SK-N-SH treated with all-trans-retinoic acid at 6 μM for 48 hours (cell line): Measurements from ENCODE around the gene COL3A1.

Source experiments
- ATAC-seq: fragments of 200-7000 bp; cut with Tn5 transposase; 3 replicates; pipeline ENCODE4 v1.9.1; 2020; ENCODE audit warnings: mild to moderate bottlenecking, moderate library complexity
- CSDC2 ChIP-seq: fragments of 250-450 bp; sonication (Bioruptor Pico); IDR thresholded peaks from 2 replicates; pipeline ENCODE4 v1.5.0; 2020; ENCODE audit warnings: mild to moderate bottlenecking, moderate library complexity
- ESRRG ChIP-seq: fragments of 250-450 bp; sonication (Bioruptor Pico); IDR thresholded peaks from 2 replicates; pipeline ENCODE4 v1.6.1; 2021; ENCODE audit warnings: mild to moderate bottlenecking
- GLIS3 ChIP-seq: fragments of 250-450 bp; sonication (Bioruptor Pico); IDR thresholded peaks from 2 replicates; pipeline ENCODE4 v1.5.0; 2020; ENCODE audit warnings: mild to moderate bottlenecking, moderate library complexity
- ISL1 ChIP-seq: fragments of 250-450 bp; sonication (Bioruptor Pico); IDR thresholded peaks from 2 replicates; pipeline ENCODE4 v2.1.2; 2022; ENCODE audit warnings: mild to moderate bottlenecking, moderate library complexity
- OSR1 ChIP-seq: fragments of 250-450 bp; sonication (Bioruptor Pico); IDR thresholded peaks from 2 replicates; pipeline ENCODE4 v1.8.0; 2022; ENCODE audit warnings: moderate library complexity, mild to moderate bottlenecking, inconsistent platforms
- RARB ChIP-seq: fragments of 250-450 bp; sonication (Bioruptor Pico); IDR thresholded peaks from 2 replicates; pipeline ENCODE4 v1.8.0; 2021; ENCODE audit warnings: mild to moderate bottlenecking, moderate library complexity
- SNAI2 ChIP-seq: fragments of 250-450 bp; sonication (Bioruptor Pico); IDR thresholded peaks from 2 replicates; pipeline ENCODE4 v1.5.0; 2020; ENCODE audit warnings: mild to moderate bottlenecking, moderate library complexity
- TCF4 ChIP-seq: fragments of 250-450 bp; sonication (Bioruptor Pico); IDR thresholded peaks from 2 replicates; pipeline ENCODE4 v1.8.0; 2021; ENCODE audit warnings: mild to moderate bottlenecking, moderate library complexity, borderline replicate concordance
- TOX ChIP-seq: fragments of 250-450 bp; sonication (Bioruptor Pico); IDR thresholded peaks from 2 replicates; pipeline ENCODE4 v1.8.0; 2021; ENCODE audit warnings: mild to moderate bottlenecking, moderate library complexity, borderline replicate concordance
- ZC3H10 ChIP-seq: fragments of 250-450 bp; sonication (Bioruptor Pico); IDR thresholded peaks from 2 replicates; pipeline ENCODE4 v1.5.1; 2021; ENCODE audit warnings: mild to moderate bottlenecking, moderate library complexity
- ZFP3 ChIP-seq: fragments of 250-450 bp; sonication (Bioruptor Pico); IDR thresholded peaks from 2 replicates; pipeline ENCODE4 v1.5.0; 2020; ENCODE audit warnings: mild to moderate bottlenecking, moderate library complexity
- ZFP30 ChIP-seq: fragments of 450-650 bp; formaldehyde crosslinking; IDR thresholded peaks from 2 replicates; pipeline ENCODE4 v1.5.0; 2022; ENCODE audit warnings: mild to moderate bottlenecking, moderate library complexity
- ZNF565 ChIP-seq: fragments of 450-650 bp; formaldehyde crosslinking; conservative IDR thresholded peaks from 2 replicates; pipeline ENCODE4 v1.5.0; 2020; ENCODE audit warnings: low read depth, mild to moderate bottlenecking, moderate library complexity
- ZNF70 ChIP-seq: fragments of 450-650 bp; formaldehyde crosslinking; IDR thresholded peaks from 2 replicates; pipeline ENCODE4 v1.5.0; 2020; ENCODE audit warnings: mild to moderate bottlenecking, moderate library complexity
- ZNF8 ChIP-seq: fragments of 450-650 bp; formaldehyde crosslinking; IDR thresholded peaks from 2 replicates; pipeline ENCODE4 v1.5.0; 2020; ENCODE audit warnings: mild to moderate bottlenecking, moderate library complexity
- TF ChIP-seq, protein P1 (sequence below): fragments of 250-450 bp; sonication (Bioruptor Pico); IDR thresholded peaks from 2 replicates; pipeline ENCODE4 v1.5.1; 2021; ENCODE audit warnings: mild to moderate bottlenecking, moderate library complexity
- TF ChIP-seq, protein P2 (sequence below): fragments of 250-450 bp; sonication (Bioruptor Pico); IDR thresholded peaks from 2 replicates; pipeline ENCODE4 v1.8.0; 2020; ENCODE audit warnings: mild to moderate bottlenecking, moderate library complexity, borderline replicate concordance
- TF ChIP-seq, protein P3 (sequence below): fragments of 250-450 bp; sonication (Bioruptor Pico); IDR thresholded peaks from 2 replicates; pipeline ENCODE4 v1.5.0; 2020; ENCODE audit warnings: mild to moderate bottlenecking, moderate library complexity
- TF ChIP-seq, protein P4 (sequence below): fragments of 250-450 bp; sonication (Bioruptor Pico); IDR thresholded peaks from 2 replicates; pipeline ENCODE4 v1.8.0; 2021; ENCODE audit warnings: low read depth, mild to moderate bottlenecking, moderate library complexity, borderline replicate concordance

The COL3A1 gene

DNA sequence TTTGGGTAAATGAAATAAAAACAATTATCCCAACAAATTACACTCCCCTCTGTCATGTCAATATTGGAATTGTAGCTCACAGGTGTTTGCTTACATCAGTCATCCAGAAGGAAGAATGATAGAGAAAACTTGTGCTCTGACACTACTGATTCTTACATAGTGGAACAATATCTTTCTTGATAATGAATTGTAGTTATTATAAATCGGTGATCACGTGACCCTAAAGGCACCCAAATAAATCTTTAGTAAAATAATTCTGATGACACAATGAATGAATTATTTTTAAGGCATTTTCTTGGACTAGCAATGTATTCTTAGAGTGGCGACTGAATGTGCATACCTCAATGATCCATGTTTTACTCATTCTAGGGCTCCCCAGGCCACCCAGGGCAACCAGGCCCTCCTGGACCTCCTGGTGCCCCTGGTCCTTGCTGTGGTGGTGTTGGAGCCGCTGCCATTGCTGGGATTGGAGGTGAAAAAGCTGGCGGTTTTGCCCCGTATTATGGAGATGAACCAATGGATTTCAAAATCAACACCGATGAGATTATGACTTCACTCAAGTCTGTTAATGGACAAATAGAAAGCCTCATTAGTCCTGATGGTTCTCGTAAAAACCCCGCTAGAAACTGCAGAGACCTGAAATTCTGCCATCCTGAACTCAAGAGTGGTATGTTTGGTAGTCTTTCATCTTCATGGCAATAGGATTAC, 34.5 kb downstream of the COL3A1 start:
- ATAC-seq: peak; percentile 10; the same call in 2 of the 3 replicates
- TF ChIP-seq RARB (CRISPR knock-in tag): no peak
- no peak for TF ChIP-seq ZNF8 (CRISPR knock-in tag)
- TF ChIP-seq ISL1 (CRISPR knock-in tag): no peak
- TF ChIP-seq SNAI2 (CRISPR knock-in tag): no peak
- TF ChIP-seq ZNF565: no peak
- no peak for TF ChIP-seq ZFP30 (CRISPR knock-in tag)
- no peak for TF ChIP-seq TOX (CRISPR knock-in tag)
- TF ChIP-seq, protein P1, sequence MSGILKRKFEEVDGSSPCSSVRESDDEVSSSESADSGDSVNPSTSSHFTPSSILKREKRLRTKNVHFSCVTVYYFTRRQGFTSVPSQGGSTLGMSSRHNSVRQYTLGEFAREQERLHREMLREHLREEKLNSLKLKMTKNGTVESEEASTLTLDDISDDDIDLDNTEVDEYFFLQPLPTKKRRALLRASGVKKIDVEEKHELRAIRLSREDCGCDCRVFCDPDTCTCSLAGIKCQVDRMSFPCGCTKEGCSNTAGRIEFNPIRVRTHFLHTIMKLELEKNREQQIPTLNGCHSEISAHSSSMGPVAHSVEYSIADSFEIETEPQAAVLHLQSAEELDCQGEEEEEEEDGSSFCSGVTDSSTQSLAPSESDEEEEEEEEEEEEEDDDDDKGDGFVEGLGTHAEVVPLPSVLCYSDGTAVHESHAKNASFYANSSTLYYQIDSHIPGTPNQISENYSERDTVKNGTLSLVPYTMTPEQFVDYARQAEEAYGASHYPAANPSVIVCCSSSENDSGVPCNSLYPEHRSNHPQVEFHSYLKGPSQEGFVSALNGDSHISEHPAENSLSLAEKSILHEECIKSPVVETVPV (CRISPR knock-in tag): no peak
- TF ChIP-seq ESRRG (CRISPR knock-in tag): no peak
- TF ChIP-seq ZFP3 (CRISPR knock-in tag): no peak
- TF ChIP-seq GLIS3 (CRISPR knock-in tag): no peak
- TF ChIP-seq CSDC2 (CRISPR knock-in tag): no peak
- TF ChIP-seq, protein P2, sequence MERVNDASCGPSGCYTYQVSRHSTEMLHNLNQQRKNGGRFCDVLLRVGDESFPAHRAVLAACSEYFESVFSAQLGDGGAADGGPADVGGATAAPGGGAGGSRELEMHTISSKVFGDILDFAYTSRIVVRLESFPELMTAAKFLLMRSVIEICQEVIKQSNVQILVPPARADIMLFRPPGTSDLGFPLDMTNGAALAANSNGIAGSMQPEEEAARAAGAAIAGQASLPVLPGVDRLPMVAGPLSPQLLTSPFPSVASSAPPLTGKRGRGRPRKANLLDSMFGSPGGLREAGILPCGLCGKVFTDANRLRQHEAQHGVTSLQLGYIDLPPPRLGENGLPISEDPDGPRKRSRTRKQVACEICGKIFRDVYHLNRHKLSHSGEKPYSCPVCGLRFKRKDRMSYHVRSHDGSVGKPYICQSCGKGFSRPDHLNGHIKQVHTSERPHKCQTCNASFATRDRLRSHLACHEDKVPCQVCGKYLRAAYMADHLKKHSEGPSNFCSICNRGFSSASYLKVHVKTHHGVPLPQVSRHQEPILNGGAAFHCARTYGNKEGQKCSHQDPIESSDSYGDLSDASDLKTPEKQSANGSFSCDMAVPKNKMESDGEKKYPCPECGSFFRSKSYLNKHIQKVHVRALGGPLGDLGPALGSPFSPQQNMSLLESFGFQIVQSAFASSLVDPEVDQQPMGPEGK (CRISPR knock-in tag): no peak
- no peak for TF ChIP-seq TCF4 (CRISPR knock-in tag)
- no peak for TF ChIP-seq ZNF70 (CRISPR knock-in tag)
- no peak for TF ChIP-seq ZC3H10
- TF ChIP-seq, protein P3, sequence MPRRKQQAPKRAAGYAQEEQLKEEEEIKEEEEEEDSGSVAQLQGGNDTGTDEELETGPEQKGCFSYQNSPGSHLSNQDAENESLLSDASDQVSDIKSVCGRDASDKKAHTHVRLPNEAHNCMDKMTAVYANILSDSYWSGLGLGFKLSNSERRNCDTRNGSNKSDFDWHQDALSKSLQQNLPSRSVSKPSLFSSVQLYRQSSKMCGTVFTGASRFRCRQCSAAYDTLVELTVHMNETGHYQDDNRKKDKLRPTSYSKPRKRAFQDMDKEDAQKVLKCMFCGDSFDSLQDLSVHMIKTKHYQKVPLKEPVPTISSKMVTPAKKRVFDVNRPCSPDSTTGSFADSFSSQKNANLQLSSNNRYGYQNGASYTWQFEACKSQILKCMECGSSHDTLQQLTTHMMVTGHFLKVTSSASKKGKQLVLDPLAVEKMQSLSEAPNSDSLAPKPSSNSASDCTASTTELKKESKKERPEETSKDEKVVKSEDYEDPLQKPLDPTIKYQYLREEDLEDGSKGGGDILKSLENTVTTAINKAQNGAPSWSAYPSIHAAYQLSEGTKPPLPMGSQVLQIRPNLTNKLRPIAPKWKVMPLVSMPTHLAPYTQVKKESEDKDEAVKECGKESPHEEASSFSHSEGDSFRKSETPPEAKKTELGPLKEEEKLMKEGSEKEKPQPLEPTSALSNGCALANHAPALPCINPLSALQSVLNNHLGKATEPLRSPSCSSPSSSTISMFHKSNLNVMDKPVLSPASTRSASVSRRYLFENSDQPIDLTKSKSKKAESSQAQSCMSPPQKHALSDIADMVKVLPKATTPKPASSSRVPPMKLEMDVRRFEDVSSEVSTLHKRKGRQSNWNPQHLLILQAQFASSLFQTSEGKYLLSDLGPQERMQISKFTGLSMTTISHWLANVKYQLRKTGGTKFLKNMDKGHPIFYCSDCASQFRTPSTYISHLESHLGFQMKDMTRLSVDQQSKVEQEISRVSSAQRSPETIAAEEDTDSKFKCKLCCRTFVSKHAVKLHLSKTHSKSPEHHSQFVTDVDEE (CRISPR knock-in tag): no peak

DNA sequence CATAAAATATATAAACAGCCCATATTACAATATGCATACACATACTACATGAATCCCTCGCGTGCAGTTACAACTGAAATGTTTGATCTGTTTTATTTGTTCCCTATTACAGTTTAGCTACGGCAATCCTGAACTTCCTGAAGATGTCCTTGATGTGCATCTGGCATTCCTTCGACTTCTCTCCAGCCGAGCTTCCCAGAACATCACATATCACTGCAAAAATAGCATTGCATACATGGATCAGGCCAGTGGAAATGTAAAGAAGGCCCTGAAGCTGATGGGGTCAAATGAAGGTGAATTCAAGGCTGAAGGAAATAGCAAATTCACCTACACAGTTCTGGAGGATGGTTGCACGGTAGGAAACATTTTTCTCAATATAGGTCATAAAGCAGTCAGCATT, 36.4 kb downstream of the COL3A1 start:
- no peak for TF ChIP-seq TCF4 (CRISPR knock-in tag)
- no peak for TF ChIP-seq ZFP3 (CRISPR knock-in tag)
- no peak for TF ChIP-seq OSR1
- TF ChIP-seq ESRRG (CRISPR knock-in tag): no peak
- TF ChIP-seq ISL1 (CRISPR knock-in tag): no peak
- no peak for TF ChIP-seq SNAI2 (CRISPR knock-in tag)
- TF ChIP-seq, protein P4, sequence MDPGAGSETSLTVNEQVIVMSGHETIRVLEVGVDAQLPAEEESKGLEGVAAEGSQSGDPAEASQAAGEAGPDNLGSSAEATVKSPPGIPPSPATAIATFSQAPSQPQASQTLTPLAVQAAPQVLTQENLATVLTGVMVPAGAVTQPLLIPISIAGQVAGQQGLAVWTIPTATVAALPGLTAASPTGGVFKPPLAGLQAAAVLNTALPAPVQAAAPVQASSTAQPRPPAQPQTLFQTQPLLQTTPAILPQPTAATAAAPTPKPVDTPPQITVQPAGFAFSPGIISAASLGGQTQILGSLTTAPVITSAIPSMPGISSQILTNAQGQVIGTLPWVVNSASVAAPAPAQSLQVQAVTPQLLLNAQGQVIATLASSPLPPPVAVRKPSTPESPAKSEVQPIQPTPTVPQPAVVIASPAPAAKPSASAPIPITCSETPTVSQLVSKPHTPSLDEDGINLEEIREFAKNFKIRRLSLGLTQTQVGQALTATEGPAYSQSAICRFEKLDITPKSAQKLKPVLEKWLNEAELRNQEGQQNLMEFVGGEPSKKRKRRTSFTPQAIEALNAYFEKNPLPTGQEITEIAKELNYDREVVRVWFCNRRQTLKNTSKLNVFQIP (CRISPR knock-in tag): no peak
- ATAC-seq: no peak

DNA sequence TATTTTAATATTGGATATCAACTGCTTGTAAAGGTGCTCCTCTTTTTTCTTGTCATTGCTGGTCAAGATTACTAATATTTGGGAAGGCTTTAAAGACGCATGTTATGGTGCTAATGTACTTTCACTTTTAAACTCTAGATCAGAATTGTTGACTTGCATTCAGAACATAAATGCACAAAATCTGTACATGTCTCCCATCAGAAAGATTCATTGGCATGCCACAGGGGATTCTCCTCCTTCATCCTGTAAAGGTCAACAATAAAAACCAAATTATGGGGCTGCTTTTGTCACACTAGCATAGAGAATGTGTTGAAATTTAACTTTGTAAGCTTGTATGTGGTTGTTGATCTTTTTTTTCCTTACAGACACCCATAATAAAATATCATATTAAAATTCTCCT, 38.2 kb downstream of the COL3A1 start:
- TF ChIP-seq ISL1 (CRISPR knock-in tag) (no peak), ESRRG (CRISPR knock-in tag) (no peak), CSDC2 (CRISPR knock-in tag) (no peak), SNAI2 (CRISPR knock-in tag) (no peak), ZFP30 (CRISPR knock-in tag) (no peak), ZNF565 (no peak), ZNF8 (CRISPR knock-in tag) (no peak), RARB (CRISPR knock-in tag) (no peak), ZNF70 (CRISPR knock-in tag) (no peak), GLIS3 (CRISPR knock-in tag) (no peak)
- TF ChIP-seq, protein P4 (CRISPR knock-in tag): no peak
- TF ChIP-seq, protein P1 (CRISPR knock-in tag): no peak
- TF ChIP-seq, protein P3 (CRISPR knock-in tag): no peak
- no peak for ATAC-seq
